WTC11 (cell line): Measurements from ENCODE around the gene TWIST2. TPM values are rescaled to one million over a fixed set of nuclear protein-coding genes. Genes with fewer than 3 reads are reported as not detected.
A peak's percentile ranks its signal among the peaks of the same experiment; 100 is the strongest.

Experiments used
- ATAC-seq: fragments of 200-7000 bp; cut with Tn5 transposase; 2 replicates; pipeline ENCODE4 v1.10.0; 2021; ENCODE audit warnings: mild to moderate bottlenecking, moderate library complexity
- Bru-seq: library from RNA; stranded (reverse); fragments of 400-500 nt; gene quantifications from one replicate; lab custom pipeline; 2021; lab: Mats Ljungman, UMichigan
- CTCF ChIA-PET: fragments of 300-600 bp; sonication (Branson Sonifier 250); formaldehyde crosslinking; loops from one replicate; lab custom pipeline; 2021; ENCODE audit warnings: antibody characterized with exemption; lab: Charles Lee
- POLR2A ChIA-PET: fragments of 350-600 bp; sonication (Branson Sonifier 250); formaldehyde crosslinking; loops from one replicate; lab custom pipeline; 2021; ENCODE audit warnings: antibody characterized with exemption; lab: Charles Lee
- DNase-seq: peaks from one replicate; pipeline ENCODE4 v3.0.0; 2021; ENCODE audit warnings: low spot score
- H3K27ac Mint-ChIP-seq: 2 replicates; pipeline ENCODE4 v1.8.0; 2021; ENCODE audit warnings: mixed read lengths
- H3K27me3 Mint-ChIP-seq: 2 replicates; pipeline ENCODE4 v1.8.0; 2021; ENCODE audit warnings: low read depth, mild to moderate bottlenecking, moderate library complexity, mixed read lengths
- H3K36me3 Mint-ChIP-seq: 2 replicates; pipeline ENCODE4 v1.8.0; 2021; ENCODE audit warnings: mixed read lengths
- H3K4me1 Mint-ChIP-seq: 2 replicates; pipeline ENCODE4 v1.8.0; 2022; ENCODE audit warnings: mixed read lengths
- H3K4me3 Mint-ChIP-seq: 2 replicates; pipeline ENCODE4 v1.8.0; 2021; ENCODE audit warnings: mild to moderate bottlenecking, moderate library complexity, mixed read lengths
- H3K9me3 Mint-ChIP-seq: 2 replicates; pipeline ENCODE4 v1.8.0; 2021; ENCODE audit warnings: mixed read lengths
- EMX1 ChIP-seq: fragments of 250-450 bp; sonication (Bioruptor Pico); IDR thresholded peaks from 2 replicates; pipeline ENCODE4 v1.8.0; 2021; ENCODE audit warnings: mild to moderate bottlenecking
- ETV6 ChIP-seq: sonication (generic); formaldehyde crosslinking; IDR thresholded peaks from 2 replicates; pipeline ENCODE4 v1.8.1; 2022; ENCODE audit warnings: mild to moderate bottlenecking, missing genetic modification reagents
- FOXK1 ChIP-seq: sonication (generic); formaldehyde crosslinking; IDR thresholded peaks from 2 replicates; pipeline ENCODE4 v1.8.0; 2022; ENCODE audit warnings: mild to moderate bottlenecking, moderate library complexity, missing genetic modification reagents
- FOXP1 ChIP-seq: sonication (generic); formaldehyde crosslinking; IDR thresholded peaks from 2 replicates; pipeline ENCODE4 v1.8.0; 2022; ENCODE audit warnings: missing genetic modification reagents, mild to moderate bottlenecking, moderate library complexity, borderline replicate concordance
- GTF2I ChIP-seq: fragments of 250-450 bp; sonication (Bioruptor Pico); conservative IDR thresholded peaks from 2 replicates; pipeline ENCODE4 v1.4.0; 2021; ENCODE audit warnings: mild to moderate bottlenecking
- JUN ChIP-seq: sonication (generic); formaldehyde crosslinking; IDR thresholded peaks from 2 replicates; pipeline ENCODE4 v1.8.0; 2023; ENCODE audit warnings: mild to moderate bottlenecking, missing genetic modification reagents
- KAT7 ChIP-seq: sonication (generic); formaldehyde crosslinking; IDR thresholded peaks from 2 replicates; pipeline ENCODE4 v1.8.1; 2023; ENCODE audit warnings: missing genetic modification reagents, mild to moderate bottlenecking, borderline replicate concordance
- NFE2L1 ChIP-seq: sonication (generic); formaldehyde crosslinking; IDR thresholded peaks from 2 replicates; pipeline ENCODE4 v1.8.1; 2023; ENCODE audit warnings: missing genetic modification reagents
- NR3C1 ChIP-seq: sonication (generic); formaldehyde crosslinking; conservative IDR thresholded peaks from 2 replicates; pipeline ENCODE4 v1.8.1; 2023; ENCODE audit warnings: low read depth, mild to moderate bottlenecking, missing genetic modification reagents
- TEAD1 ChIP-seq: sonication (generic); formaldehyde crosslinking; IDR thresholded peaks from 2 replicates; pipeline ENCODE4 v1.8.0; 2022; ENCODE audit warnings: mild to moderate bottlenecking, missing genetic modification reagents
- ZNF232 ChIP-seq: sonication (generic); formaldehyde crosslinking; IDR thresholded peaks from 2 replicates; pipeline ENCODE4 v1.8.0; 2022; ENCODE audit warnings: mild to moderate bottlenecking, missing genetic modification reagents
- ZNF317 ChIP-seq: sonication (generic); formaldehyde crosslinking; IDR thresholded peaks from 2 replicates; pipeline ENCODE4 v1.8.1; 2023; ENCODE audit warnings: low read depth, mild to moderate bottlenecking, moderate library complexity, missing genetic modification reagents, borderline replicate concordance
- long read RNA-seq, 3 experiments: library from RNA in 1 of 3; library from capped mRNA in 1 of 3; library from polyadenylated mRNA in 1 of 3; unstranded in 2 of 3; stranded (forward) in 1 of 3; transcript quantifications; one replicate each; pipeline ENCODE4 v2.0.0, GENCODE V29; 2021
- total RNA-seq: library from RNA; stranded (reverse); gene quantifications from 3 replicates; pipeline ENCODE4 v1.2.3, GENCODE V29; 2021
- TF ChIP-seq, protein P1 (sequence below): fragments of 250-450 bp; sonication (Bioruptor Pico); conservative IDR thresholded peaks from 2 replicates; pipeline ENCODE4 v1.9.0; 2021; ENCODE audit warnings: mild to moderate bottlenecking
- TF ChIP-seq, protein P2 (sequence below): sonication (generic); formaldehyde crosslinking; IDR thresholded peaks from 2 replicates; pipeline ENCODE4 v1.8.1; 2022; ENCODE audit warnings: low read depth, mild to moderate bottlenecking, moderate library complexity, missing genetic modification reagents, borderline replicate concordance
- TF ChIP-seq, protein P3 (sequence below): fragments of 250-450 bp; sonication (Bioruptor Pico); IDR thresholded peaks from 2 replicates; pipeline ENCODE4 v1.8.0; 2021; ENCODE audit warnings: mild to moderate bottlenecking
- TF ChIP-seq, protein P4 (sequence below): fragments of 250-450 bp; sonication (Bioruptor Pico); IDR thresholded peaks from 2 replicates; pipeline ENCODE4 v1.9.0; 2021; ENCODE audit warnings: mild to moderate bottlenecking
- TF ChIP-seq, protein P5 (sequence below): sonication (generic); formaldehyde crosslinking; IDR thresholded peaks from 2 replicates; pipeline ENCODE4 v1.8.1; 2023; ENCODE audit warnings: mild to moderate bottlenecking, missing genetic modification reagents, moderate library complexity
- TF ChIP-seq, protein P6 (sequence below): sonication (generic); formaldehyde crosslinking; IDR thresholded peaks from 2 replicates; pipeline ENCODE4 v1.8.0; 2022; ENCODE audit warnings: missing genetic modification reagents
- TF ChIP-seq, protein P7 (sequence below): sonication (generic); formaldehyde crosslinking; conservative IDR thresholded peaks from 2 replicates; pipeline ENCODE4 v1.8.1; 2022; ENCODE audit warnings: mild to moderate bottlenecking, missing genetic modification reagents
- TF ChIP-seq, protein P8 (sequence below): sonication (generic); formaldehyde crosslinking; IDR thresholded peaks from 2 replicates; pipeline ENCODE4 v1.8.0; 2022; ENCODE audit warnings: mild to moderate bottlenecking, missing genetic modification reagents
- TF ChIP-seq, protein P9 (sequence below): sonication (generic); formaldehyde crosslinking; IDR thresholded peaks from 2 replicates; pipeline ENCODE4 v1.8.0; 2022; ENCODE audit warnings: mild to moderate bottlenecking, missing genetic modification reagents

The TWIST2 gene
- 4.1 to 5.7 TPM (median 5.1 TPM) in 3 replicates for total RNA-seq
- percentile 42 among the genes with signal in this experiment for Bru-seq, nascent RNA
- long read RNA-seq, experiment 1, transcript TWIST2-202 (2 exons, 1,404 nt) = major isoform, 8 of 10 reads
- long read RNA-seq, experiment 1, partial matches to known transcripts = 0 of 10 reads
- long read RNA-seq, experiment 1, other reads (novel, unspliced or antisense) = 1 of 10 reads
- long read RNA-seq, experiment 2, transcript TWIST2-202 (2 exons, 1,404 nt) = major isoform, 6 of 7 reads
- long read RNA-seq, experiment 2, partial matches to known transcripts = 0 of 7 reads
- long read RNA-seq, experiment 2, other reads (novel, unspliced or antisense) = 1 of 7 reads
- long read RNA-seq, experiment 3 = 0 reads

DNA sequence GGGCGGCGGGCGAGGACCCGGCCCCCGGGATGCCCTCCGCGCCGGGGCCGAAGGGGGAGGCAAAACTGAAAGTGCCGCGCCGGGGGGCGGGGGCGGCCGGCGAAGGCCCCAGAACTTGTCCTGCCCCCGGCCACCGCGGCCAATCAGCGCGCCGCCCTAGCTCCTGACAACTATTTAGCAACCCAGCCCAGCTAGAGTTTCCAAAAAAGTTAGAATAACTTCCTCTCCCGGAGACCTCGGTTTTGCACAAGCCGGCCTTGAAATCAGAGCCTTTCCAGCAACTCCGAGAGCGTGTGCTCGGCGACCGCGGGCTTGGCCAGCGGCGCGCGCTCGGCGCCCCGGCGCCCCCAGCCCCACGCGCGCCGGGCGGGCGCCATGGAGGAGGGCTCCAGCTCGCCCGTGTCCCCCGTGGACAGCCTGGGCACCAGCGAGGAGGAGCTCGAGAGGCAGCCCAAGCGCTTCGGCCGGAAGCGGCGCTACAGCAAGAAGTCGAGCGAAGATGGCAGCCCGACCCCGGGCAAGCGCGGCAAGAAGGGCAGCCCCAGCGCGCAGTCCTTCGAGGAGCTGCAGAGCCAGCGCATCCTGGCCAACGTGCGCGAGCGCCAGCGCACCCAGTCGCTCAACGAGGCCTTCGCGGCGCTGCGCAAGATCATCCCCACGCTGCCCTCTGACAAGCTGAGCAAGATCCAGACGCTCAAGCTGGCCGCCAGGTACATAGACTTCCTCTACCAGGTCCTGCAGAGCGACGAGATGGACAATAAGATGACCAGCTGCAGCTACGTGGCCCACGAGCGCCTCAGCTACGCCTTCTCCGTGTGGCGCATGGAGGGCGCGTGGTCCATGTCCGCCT, at the start of gene TWIST2:
TSS of gene TWIST2 (plus strand) at position 245 of the 850 bp plus-strand sequence. CDS start at position 376, 131 bp downstream.
- Mint-ChIP-seq H3K27ac (no peak within 1 kb of the TSS), H3K27me3 (peaks cover 81% of the 10 kb centered on the region), H3K9me3 (no peaks in the 10 kb centered on the region), H3K4me3 (peak within 1 kb of the TSS; percentile 67), H3K36me3 (no peaks in the 10 kb centered on the region), H3K4me1 (peaks cover 11% of the 10 kb centered on the region)
- ChIA-PET POLR2A (no interaction called here), CTCF (interaction anchor here (0.9 to 2.6 kb wide), 8 partner anchors 14 to 585 kb away, joined by 3 to 18 read pairs (median 4); no protein-coding TSS in a partner anchor)
- peak; percentile 51 for ATAC-seq
- DNase-seq = peak; percentile 66
- TF ChIP-seq, protein P1, sequence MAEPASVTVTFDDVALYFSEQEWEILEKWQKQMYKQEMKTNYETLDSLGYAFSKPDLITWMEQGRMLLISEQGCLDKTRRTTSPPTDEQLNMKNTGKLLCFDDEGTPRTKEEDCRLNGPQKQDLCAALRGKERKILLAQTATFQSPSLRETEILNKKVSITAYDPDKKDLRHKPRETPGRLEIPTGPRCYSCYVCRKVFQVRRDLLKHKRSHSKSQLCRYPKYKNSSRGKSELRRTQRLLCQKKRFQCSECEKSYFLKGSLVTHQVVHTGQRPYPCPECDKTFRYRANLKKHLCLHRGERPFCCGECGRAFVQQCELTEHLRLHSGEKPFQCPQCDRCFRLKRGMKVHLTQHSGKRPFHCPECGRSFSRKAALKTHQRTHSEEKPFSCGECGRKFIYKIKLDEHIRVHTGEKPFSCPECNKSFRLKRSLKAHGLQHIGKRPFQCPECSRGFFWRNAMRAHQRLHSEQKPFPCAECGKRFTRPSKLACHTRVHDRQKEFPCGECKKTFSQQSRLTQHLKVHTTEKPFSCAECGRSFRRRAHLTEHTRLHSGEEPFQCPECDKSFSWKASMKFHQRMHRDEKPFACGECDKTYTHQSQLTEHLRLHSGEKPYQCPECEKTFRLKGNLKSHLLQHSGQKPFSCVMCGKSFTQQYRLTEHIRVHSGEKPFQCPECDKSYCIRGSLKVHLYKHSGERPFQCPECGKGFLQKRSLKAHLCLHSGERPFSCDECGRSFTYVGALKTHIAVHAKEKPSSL (CRISPR knock-in tag) = no peak
- TF ChIP-seq NFE2L1 (CRISPR knock-in tag) = peak; percentile 81; the same call in 1 of the 2 replicates
- TF ChIP-seq, protein P2, sequence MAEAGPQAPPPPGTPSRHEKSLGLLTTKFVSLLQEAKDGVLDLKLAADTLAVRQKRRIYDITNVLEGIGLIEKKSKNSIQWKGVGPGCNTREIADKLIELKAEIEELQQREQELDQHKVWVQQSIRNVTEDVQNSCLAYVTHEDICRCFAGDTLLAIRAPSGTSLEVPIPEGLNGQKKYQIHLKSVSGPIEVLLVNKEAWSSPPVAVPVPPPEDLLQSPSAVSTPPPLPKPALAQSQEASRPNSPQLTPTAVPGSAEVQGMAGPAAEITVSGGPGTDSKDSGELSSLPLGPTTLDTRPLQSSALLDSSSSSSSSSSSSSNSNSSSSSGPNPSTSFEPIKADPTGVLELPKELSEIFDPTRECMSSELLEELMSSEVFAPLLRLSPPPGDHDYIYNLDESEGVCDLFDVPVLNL (CRISPR knock-in tag) = no peak
- TF ChIP-seq ZNF317 (CRISPR knock-in tag) = no peak
- TF ChIP-seq, protein P3, sequence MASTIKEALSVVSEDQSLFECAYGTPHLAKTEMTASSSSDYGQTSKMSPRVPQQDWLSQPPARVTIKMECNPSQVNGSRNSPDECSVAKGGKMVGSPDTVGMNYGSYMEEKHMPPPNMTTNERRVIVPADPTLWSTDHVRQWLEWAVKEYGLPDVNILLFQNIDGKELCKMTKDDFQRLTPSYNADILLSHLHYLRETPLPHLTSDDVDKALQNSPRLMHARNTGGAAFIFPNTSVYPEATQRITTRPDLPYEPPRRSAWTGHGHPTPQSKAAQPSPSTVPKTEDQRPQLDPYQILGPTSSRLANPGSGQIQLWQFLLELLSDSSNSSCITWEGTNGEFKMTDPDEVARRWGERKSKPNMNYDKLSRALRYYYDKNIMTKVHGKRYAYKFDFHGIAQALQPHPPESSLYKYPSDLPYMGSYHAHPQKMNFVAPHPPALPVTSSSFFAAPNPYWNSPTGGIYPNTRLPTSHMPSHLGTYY (CRISPR knock-in tag) = no peak
- TF ChIP-seq, protein P4, sequence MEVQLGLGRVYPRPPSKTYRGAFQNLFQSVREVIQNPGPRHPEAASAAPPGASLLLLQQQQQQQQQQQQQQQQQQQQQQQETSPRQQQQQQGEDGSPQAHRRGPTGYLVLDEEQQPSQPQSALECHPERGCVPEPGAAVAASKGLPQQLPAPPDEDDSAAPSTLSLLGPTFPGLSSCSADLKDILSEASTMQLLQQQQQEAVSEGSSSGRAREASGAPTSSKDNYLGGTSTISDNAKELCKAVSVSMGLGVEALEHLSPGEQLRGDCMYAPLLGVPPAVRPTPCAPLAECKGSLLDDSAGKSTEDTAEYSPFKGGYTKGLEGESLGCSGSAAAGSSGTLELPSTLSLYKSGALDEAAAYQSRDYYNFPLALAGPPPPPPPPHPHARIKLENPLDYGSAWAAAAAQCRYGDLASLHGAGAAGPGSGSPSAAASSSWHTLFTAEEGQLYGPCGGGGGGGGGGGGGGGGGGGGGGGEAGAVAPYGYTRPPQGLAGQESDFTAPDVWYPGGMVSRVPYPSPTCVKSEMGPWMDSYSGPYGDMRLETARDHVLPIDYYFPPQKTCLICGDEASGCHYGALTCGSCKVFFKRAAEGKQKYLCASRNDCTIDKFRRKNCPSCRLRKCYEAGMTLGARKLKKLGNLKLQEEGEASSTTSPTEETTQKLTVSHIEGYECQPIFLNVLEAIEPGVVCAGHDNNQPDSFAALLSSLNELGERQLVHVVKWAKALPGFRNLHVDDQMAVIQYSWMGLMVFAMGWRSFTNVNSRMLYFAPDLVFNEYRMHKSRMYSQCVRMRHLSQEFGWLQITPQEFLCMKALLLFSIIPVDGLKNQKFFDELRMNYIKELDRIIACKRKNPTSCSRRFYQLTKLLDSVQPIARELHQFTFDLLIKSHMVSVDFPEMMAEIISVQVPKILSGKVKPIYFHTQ = no peak
- TF ChIP-seq, protein P5, sequence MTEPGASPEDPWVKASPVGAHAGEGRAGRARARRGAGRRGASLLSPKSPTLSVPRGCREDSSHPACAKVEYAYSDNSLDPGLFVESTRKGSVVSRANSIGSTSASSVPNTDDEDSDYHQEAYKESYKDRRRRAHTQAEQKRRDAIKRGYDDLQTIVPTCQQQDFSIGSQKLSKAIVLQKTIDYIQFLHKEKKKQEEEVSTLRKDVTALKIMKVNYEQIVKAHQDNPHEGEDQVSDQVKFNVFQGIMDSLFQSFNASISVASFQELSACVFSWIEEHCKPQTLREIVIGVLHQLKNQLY (CRISPR knock-in tag) = no peak
- TF ChIP-seq, protein P6, sequence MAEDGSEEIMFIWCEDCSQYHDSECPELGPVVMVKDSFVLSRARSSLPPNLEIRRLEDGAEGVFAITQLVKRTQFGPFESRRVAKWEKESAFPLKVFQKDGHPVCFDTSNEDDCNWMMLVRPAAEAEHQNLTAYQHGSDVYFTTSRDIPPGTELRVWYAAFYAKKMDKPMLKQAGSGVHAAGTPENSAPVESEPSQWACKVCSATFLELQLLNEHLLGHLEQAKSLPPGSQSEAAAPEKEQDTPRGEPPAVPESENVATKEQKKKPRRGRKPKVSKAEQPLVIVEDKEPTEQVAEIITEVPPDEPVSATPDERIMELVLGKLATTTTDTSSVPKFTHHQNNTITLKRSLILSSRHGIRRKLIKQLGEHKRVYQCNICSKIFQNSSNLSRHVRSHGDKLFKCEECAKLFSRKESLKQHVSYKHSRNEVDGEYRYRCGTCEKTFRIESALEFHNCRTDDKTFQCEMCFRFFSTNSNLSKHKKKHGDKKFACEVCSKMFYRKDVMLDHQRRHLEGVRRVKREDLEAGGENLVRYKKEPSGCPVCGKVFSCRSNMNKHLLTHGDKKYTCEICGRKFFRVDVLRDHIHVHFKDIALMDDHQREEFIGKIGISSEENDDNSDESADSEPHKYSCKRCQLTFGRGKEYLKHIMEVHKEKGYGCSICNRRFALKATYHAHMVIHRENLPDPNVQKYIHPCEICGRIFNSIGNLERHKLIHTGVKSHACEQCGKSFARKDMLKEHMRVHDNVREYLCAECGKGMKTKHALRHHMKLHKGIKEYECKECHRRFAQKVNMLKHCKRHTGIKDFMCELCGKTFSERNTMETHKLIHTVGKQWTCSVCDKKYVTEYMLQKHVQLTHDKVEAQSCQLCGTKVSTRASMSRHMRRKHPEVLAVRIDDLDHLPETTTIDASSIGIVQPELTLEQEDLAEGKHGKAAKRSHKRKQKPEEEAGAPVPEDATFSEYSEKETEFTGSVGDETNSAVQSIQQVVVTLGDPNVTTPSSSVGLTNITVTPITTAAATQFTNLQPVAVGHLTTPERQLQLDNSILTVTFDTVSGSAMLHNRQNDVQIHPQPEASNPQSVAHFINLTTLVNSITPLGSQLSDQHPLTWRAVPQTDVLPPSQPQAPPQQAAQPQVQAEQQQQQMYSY (CRISPR knock-in tag) = no peak
- TF ChIP-seq, protein P7, sequence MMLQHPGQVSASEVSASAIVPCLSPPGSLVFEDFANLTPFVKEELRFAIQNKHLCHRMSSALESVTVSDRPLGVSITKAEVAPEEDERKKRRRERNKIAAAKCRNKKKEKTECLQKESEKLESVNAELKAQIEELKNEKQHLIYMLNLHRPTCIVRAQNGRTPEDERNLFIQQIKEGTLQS (CRISPR knock-in tag) = no peak
- TF ChIP-seq FOXP1 (CRISPR knock-in tag) = peak; percentile 72; the same call in 1 of the 2 replicates
- peak; percentile 44; the same call in 1 of the 2 replicates for TF ChIP-seq FOXK1 (CRISPR knock-in tag)
- TF ChIP-seq KAT7 (CRISPR knock-in tag) = peak; percentile 66; the same call in 1 of the 2 replicates
- TF ChIP-seq, protein P8, sequence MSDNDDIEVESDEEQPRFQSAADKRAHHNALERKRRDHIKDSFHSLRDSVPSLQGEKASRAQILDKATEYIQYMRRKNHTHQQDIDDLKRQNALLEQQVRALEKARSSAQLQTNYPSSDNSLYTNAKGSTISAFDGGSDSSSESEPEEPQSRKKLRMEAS (CRISPR knock-in tag) = peak; percentile 63; the same call in 1 of the 2 replicates
- no peak for TF ChIP-seq ZNF232
- 0 out of 2 replicates have a peak, but pooled peaks have one; percentile 50 for TF ChIP-seq TEAD1 (CRISPR knock-in tag)
- TF ChIP-seq EMX1 = no peak
- TF ChIP-seq JUN (CRISPR knock-in tag) = peak; percentile 79; the same call in 1 of the 2 replicates
- TF ChIP-seq, protein P9, sequence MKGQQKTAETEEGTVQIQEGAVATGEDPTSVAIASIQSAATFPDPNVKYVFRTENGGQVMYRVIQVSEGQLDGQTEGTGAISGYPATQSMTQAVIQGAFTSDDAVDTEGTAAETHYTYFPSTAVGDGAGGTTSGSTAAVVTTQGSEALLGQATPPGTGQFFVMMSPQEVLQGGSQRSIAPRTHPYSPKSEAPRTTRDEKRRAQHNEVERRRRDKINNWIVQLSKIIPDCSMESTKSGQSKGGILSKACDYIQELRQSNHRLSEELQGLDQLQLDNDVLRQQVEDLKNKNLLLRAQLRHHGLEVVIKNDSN (CRISPR knock-in tag) = no peak; the same call in 1 of the 2 replicates
- TF ChIP-seq ETV6 (CRISPR knock-in tag) = 0 out of 2 replicates have a peak, but pooled peaks have one; percentile 31
- no peak for TF ChIP-seq NR3C1 (CRISPR knock-in tag)
- no peak for TF ChIP-seq GTF2I (CRISPR knock-in tag)
